HepG2 (cell line): ENCODE results near the gene TLR3. TPM values are rescaled to one million over a fixed set of nuclear protein-coding genes. Genes with fewer than 3 reads are reported as not detected.

Source experiments
- CTCF ChIP-seq: sonication (generic); formaldehyde crosslinking; IDR thresholded peaks from 2 replicates; pipeline ENCODE4 v1.5.0; 2020; ENCODE audit warnings: mild to moderate bottlenecking, missing genetic modification reagents, moderate library complexity
- DRAP1 ChIP-seq: IDR thresholded peaks from 2 replicates; pipeline ENCODE4 v1.6.1; 2016; ENCODE audit warnings: missing genetic modification reagents, missing compliant biosample characterization
- MEF2D ChIP-seq: sonication (generic); formaldehyde crosslinking; IDR thresholded peaks from 2 replicates; pipeline ENCODE4 v1.5.1; 2020; ENCODE audit warnings: mild to moderate bottlenecking, missing genetic modification reagents
- MXD4 ChIP-seq: IDR thresholded peaks from 2 replicates; pipeline ENCODE4 v1.6.1; 2016; ENCODE audit warnings: mild to moderate bottlenecking, missing biosample characterization, missing genetic modification reagents
- SAP130 ChIP-seq: IDR thresholded peaks from 2 replicates; pipeline ENCODE4 v1.6.1; 2016; ENCODE audit warnings: low read depth
- TEAD3 ChIP-seq: optimal IDR thresholded peaks from 2 replicates; pipeline ENCODE3; 2016; ENCODE audit warnings: borderline replicate concordance
- ZBTB43 ChIP-seq: sonication (generic); formaldehyde crosslinking; conservative IDR thresholded peaks from 2 replicates; pipeline ENCODE4 v1.4.0; 2020; ENCODE audit warnings: missing genetic modification reagents
- ZNF17 ChIP-seq: sonication (generic); formaldehyde crosslinking; IDR thresholded peaks from 2 replicates; pipeline ENCODE4 v1.5.0; 2020; ENCODE audit warnings: mild to moderate bottlenecking, missing genetic modification reagents
- ZNF407 ChIP-seq: sonication (generic); formaldehyde crosslinking; IDR thresholded peaks from one replicate; pipeline ENCODE4 v1.5.1; 2020; ENCODE audit warnings: mild to moderate bottlenecking, missing genetic modification reagents; ENCODE audit errors: not compliant biosample characterization
- ZNF749 ChIP-seq: sonication (generic); formaldehyde crosslinking; IDR thresholded peaks from 2 replicates; pipeline ENCODE4 v1.8.0; 2022; ENCODE audit warnings: mild to moderate bottlenecking, missing genetic modification reagents, moderate library complexity, borderline replicate concordance
- ZNF777 ChIP-seq: sonication (generic); formaldehyde crosslinking; IDR thresholded peaks from 2 replicates; pipeline ENCODE4 v1.4.0; 2020; ENCODE audit warnings: missing genetic modification reagents
- polyA plus RNA-seq, 8 experiments: library from polyadenylated mRNA; depleted of rRNA in 3 of 8; stranded (reverse) in 7 of 8; unstranded in 1 of 8; fragments of >200 nt; fragmentation: Illumina TruSeq in 4 of 8; extraction: Trizol in 4 of 8; gene quantifications; 2 replicates each; pipeline versions ENCODE4 v1.2.1 to v1.2.3, GENCODE V29; 2011 to 2016; ENCODE audit warnings: low read depth in 4 of 8, missing spikeins in 1 of 8, mixed read lengths in 1 of 8; ENCODE audit not compliant: insufficient read depth in 1 of 8
- total RNA-seq, 5 experiments: library from RNA; depleted of rRNA; stranded (reverse); fragments of >200 nt; fragmentation: Illumina TruSeq; extraction: Trizol; gene quantifications; 2 replicates each; pipeline ENCODE4 v1.2.3, GENCODE V29; 2016; ENCODE audit warnings: low read depth in 1 of 5

The TLR3 gene
- total and polyA plus RNA-seq, 2 of the 13 experiments (the other 11 are each of a cell fraction or from before 2014, with no cell fraction given), result 0.11 to 0.38 TPM

GRCh38 chr4:186132577-186133242, 63.8 kb downstream of the TLR3 start (continued):
- TF ChIP-seq ZNF749 (CRISPR knock-in tag) (no peak), MEF2D (CRISPR knock-in tag) (no peak), ZBTB43 (CRISPR knock-in tag) (no peak), ZNF407 (CRISPR knock-in tag) (no peak), ZNF17 (no peak), DRAP1 (CRISPR knock-in tag) (no peak), ZNF777 (CRISPR knock-in tag) (no peak), TEAD3 (CRISPR knock-in tag) (peak; percentile 52), CTCF (CRISPR knock-in tag) (peak; percentile 47), MXD4 (no peak), SAP130 (CRISPR knock-in tag) (no peak)
- TF ChIP-seq, all 625 proteins: peak for 3
